Spleen (tissue), 7 donors: Measurements from ENCODE around the gene EPB41.

Experiments
- CTCF ChIP-seq, 11 experiments: fragments of 200-600 bp in 7 of 11; fragments of 450-650 bp in 4 of 11; sonication (generic) in 4 of 11; IDR thresholded peaks in 8 of 11; conservative IDR thresholded peaks in 3 of 11; 1 replicate in 7 of 11; 2 replicates in 4 of 11; pipeline versions ENCODE4 v1.4.0 to v1.8.0; 2016 to 2021; ENCODE audit warnings: antibody characterized with exemption in 11 of 11, inconsistent platforms in 4 of 11, mild to moderate bottlenecking in 1 of 11
- POLR2A ChIP-seq, 3 donors: fragments of 450-650 bp; IDR thresholded peaks; one replicate each; pipeline ENCODE4 v1.5.1; 2017; ENCODE audit warnings: antibody characterized with exemption in 3 of 3, mild to moderate bottlenecking in 1 of 3
- donor health status: DM: no; HTN: no; CAD: no; lungs with moderate emphysema.
- donor health status: DM: no; HTN: no; CAD: no.
- donor health status: DM: no; HTN: no; CAD: no.

- TF ChIP-seq POLR2A (IDR thresholded peaks at IDR 0.05) (no peak), CTCF (IDR thresholded peaks at IDR 0.05 in 8 of 11, conservative IDR thresholded peaks at IDR 0.05 in 3 of 11) (no peak)
Measured at GRCh38 chr1:29167904-29168303, 253.5 kb downstream of the EPB41 start.
